Erythroblast (primary cell): ENCODE data around the gene BARHL2.

ENCODE experiments used
- GATA1 ChIP-seq: IDR thresholded peaks from 2 replicates; pipeline ENCODE4 v1.6.1; 2011; ENCODE audit warnings: low read depth, mild to moderate bottlenecking, control low read depth, low read length, moderate library complexity
- POLR2A ChIP-seq: IDR thresholded peaks from 2 replicates; pipeline ENCODE4 v1.6.1; 2011; ENCODE audit warnings: mild to moderate bottlenecking, low read length

- no peak for TF ChIP-seq POLR2A
- no peak for TF ChIP-seq GATA1
Measured at GRCh38 chr1:90727917-90728501, 10.9 kb upstream of the BARHL2 start.
